K562 (cell line): ENCODE results near the gene TRIP10. TPM values are rescaled to one million over a fixed set of nuclear protein-coding genes. Genes with fewer than 3 reads are reported as not detected.
A peak's percentile ranks its signal among the peaks of the same experiment; 100 is the strongest.

Experiments
- ATAC-seq: fragments of 200-7000 bp; cut with Tn5 transposase; 3 replicates; pipeline ENCODE4 v1.9.1; 2020; ENCODE audit warnings: moderate library complexity
- BruUV-seq: library from RNA; stranded (reverse); fragments of 400-500 nt; replicated peaks from 2 replicates; lab custom pipeline; 2021; lab: Mats Ljungman, UMichigan
- CTCF ChIA-PET: fragments of 300-600 bp; formaldehyde crosslinking; extraction: SDS; loops from one replicate; lab custom pipeline; 2021; ENCODE audit warnings: low intra/inter-chr PET ratio; lab: Yijun Ruan, JAX
- POLR2A ChIA-PET: fragments of 300-600, 350-650 bp; sonication (Branson Sonifier 250); formaldehyde crosslinking; extraction: SDS; loops from one replicate; lab custom pipeline; 2021; ENCODE audit warnings: antibody characterized with exemption, inconsistent platforms; lab: Yijun Ruan, JAX
- DNase-seq, 4 experiments: peaks; one replicate each; pipeline versions ENCODE4 v3.0.0 to v3.0.0-alpha.2; 2011 to 2018; ENCODE audit warnings: low spot score in 3 of 4, mixed read lengths in 3 of 4; ENCODE audit errors: extremely low read depth in 1 of 4
- FAIRE-seq: peaks from 2 replicates; lab custom pipeline; 2011; peaks lifted over from hg19 to GRCh38; lab: Jason Lieb, UNC
- H2AFZ ChIP-seq: 2 replicates; pipeline ENCODE4 v1.6.0; 2011; ENCODE audit warnings: low read depth, low read length, control low read depth, inconsistent platforms
- H3K27ac ChIP-seq: fragments of 200-600 bp; 3 replicates; pipeline ENCODE4 v1.8.0; 2011; ENCODE audit warnings: low read depth, mild to moderate bottlenecking, control low read depth, inconsistent platforms, low read length, moderate library complexity, mixed read lengths; ENCODE audit errors: extremely low read depth
- H3K27me3 ChIP-seq, 2 experiments: fragments of 300-600 bp in 1 of 2; 2 replicates in 1 of 2; 3 replicates in 1 of 2; pipeline versions ENCODE4 v1.6.0 to v1.8.0; 2011; ENCODE audit warnings: inconsistent platforms in 2 of 2, low read length in 2 of 2, mild to moderate bottlenecking in 1 of 2, mixed read lengths in 1 of 2, moderate library complexity in 1 of 2; ENCODE audit not compliant: control insufficient read depth in 2 of 2, insufficient read depth in 2 of 2
- H3K36me3 ChIP-seq: fragments of 300-600 bp; 3 replicates; pipeline ENCODE4 v1.8.0; 2011; ENCODE audit warnings: mild to moderate bottlenecking, low read length, inconsistent platforms; ENCODE audit not compliant: control insufficient read depth, insufficient read depth
- H3K4me1 ChIP-seq, 2 experiments: fragments of 200-600 bp in 1 of 2; replicated peaks in 1 of 2; 2 replicates in 1 of 2; 3 replicates in 1 of 2; pipeline versions ENCODE4 v1.5.1 to v1.8.0; 2011; ENCODE audit warnings: inconsistent platforms in 2 of 2, low read length in 2 of 2, mild to moderate bottlenecking in 1 of 2, mixed read lengths in 1 of 2, moderate library complexity in 1 of 2; ENCODE audit not compliant: control insufficient read depth in 2 of 2, insufficient read depth in 2 of 2
- H3K4me2 ChIP-seq: 2 replicates; pipeline ENCODE4 v1.6.1; 2011; ENCODE audit warnings: low read length, control low read depth, inconsistent platforms, mixed read lengths; ENCODE audit not compliant: insufficient read depth
- H3K4me3 ChIP-seq: fragments of 200-600 bp; sonication (generic), shearing (Covaris generic); 2 replicates; pipeline ENCODE4 v1.5.1; 2016; ENCODE audit warnings: control low read depth, inconsistent platforms
- H3K79me2 ChIP-seq: fragments of 200-600 bp; 3 replicates; pipeline ENCODE4 v1.8.0; 2011; ENCODE audit warnings: low read length, inconsistent platforms; ENCODE audit not compliant: control insufficient read depth, insufficient read depth
- H3K9ac ChIP-seq, 2 experiments: 2 replicates each; pipeline versions ENCODE4 v1.6.0 to v1.6.1; 2011; ENCODE audit warnings: low read depth in 2 of 2, low read length in 2 of 2, control low read depth in 1 of 2, inconsistent platforms in 1 of 2, mild to moderate bottlenecking in 1 of 2, mixed read lengths in 1 of 2; ENCODE audit not compliant: insufficient read depth in 1 of 2
- H3K9me1 ChIP-seq: one replicate; pipeline ENCODE4 v1.6.0; 2011; ENCODE audit warnings: inconsistent platforms, mild to moderate bottlenecking, low read length, moderate library complexity; ENCODE audit not compliant: control insufficient read depth, insufficient read depth
- H3K9me3 ChIP-seq: replicated peaks from 2 replicates; pipeline ENCODE4 v1.5.1; 2011; ENCODE audit warnings: low read depth, low read length, inconsistent platforms; ENCODE audit not compliant: control insufficient read depth, insufficient read depth
- H4K20me1 ChIP-seq: replicated peaks from 2 replicates; pipeline ENCODE4 v1.6.1; 2011; ENCODE audit warnings: low read length, inconsistent platforms, mixed read lengths; ENCODE audit not compliant: control insufficient read depth, insufficient read depth
- KDM4B ChIP-seq, 2 experiments: fragments of 450-650 bp in 1 of 2; sonication (generic) in 1 of 2; IDR thresholded peaks; 2 replicates each; pipeline ENCODE4 v1.6.1; 2016 to 2017; ENCODE audit warnings: borderline replicate concordance in 2 of 2, antibody characterized with exemption in 1 of 2, low read depth in 1 of 2, mild to moderate bottlenecking in 1 of 2
- MBD1 ChIP-seq: fragments of 250-450 bp; sonication (Bioruptor Pico); IDR thresholded peaks from 2 replicates; pipeline ENCODE4 v1.8.0; 2022; ENCODE audit warnings: inconsistent platforms
- MBD2 ChIP-seq: sonication (generic); IDR thresholded peaks from 2 replicates; pipeline ENCODE4 v1.6.1; 2016; ENCODE audit warnings: low read depth, borderline replicate concordance
- MED1 ChIP-seq: sonication (generic); formaldehyde crosslinking; IDR thresholded peaks from 2 replicates; pipeline ENCODE4 v1.8.1; 2023; ENCODE audit warnings: missing genetic modification reagents, borderline replicate concordance
- MYNN ChIP-seq, 2 experiments: sonication (generic); formaldehyde crosslinking in 1 of 2; IDR thresholded peaks; 2 replicates each; pipeline versions ENCODE4 v1.5.0 to v1.6.1; 2016 to 2020; ENCODE audit warnings: antibody characterized with exemption in 1 of 2, missing genetic modification reagents in 1 of 2
- REST ChIP-seq, 2 experiments: fragments of 450-650 bp; formaldehyde crosslinking in 1 of 2; IDR thresholded peaks; 2 replicates each; pipeline versions ENCODE4 v1.4.0 to v1.6.1; 2014 to 2020; ENCODE audit warnings: mild to moderate bottlenecking in 2 of 2, borderline replicate concordance in 1 of 2, low read depth in 1 of 2
- THAP7 ChIP-seq: fragments of 250-450 bp; sonication (Bioruptor Pico); IDR thresholded peaks from 2 replicates; pipeline ENCODE4 v1.5.0; 2021
- ZNF408 ChIP-seq: fragments of 250-450 bp; sonication (Bioruptor Pico); IDR thresholded peaks from 2 replicates; pipeline ENCODE4 v1.4.0; 2020; ENCODE audit warnings: low read depth, mild to moderate bottlenecking, moderate library complexity
- ZNF583 ChIP-seq: fragments of 250-450 bp; sonication (Bioruptor Pico); IDR thresholded peaks from 2 replicates; pipeline ENCODE4 v1.4.0; 2020
- WGBS: fragments of 100-300 bp; shearing (Covaris generic); methylation state at CpG from one replicate; pipeline ENCODE4 v1.1.6; 2016; ENCODE audit warnings: low coverage, mixed read lengths; ENCODE audit not compliant: insufficient coverage; ENCODE audit errors: missing lambda C conversion rate; 5-methylcytosine and 5-hydroxymethylcytosine counted together
- in situ Hi-C: fragments of 300-500 bp; cut with MboI; formaldehyde crosslinking; loops from 4 replicates; pipeline ENCODE4 v1.15.0; 2018; ENCODE audit warnings: inconsistent platforms, mixed read lengths
- intact Hi-C: fragments of 100-400 bp; cut with micrococcal nuclease; formaldehyde crosslinking; loops from 2 replicates; pipeline ENCODE4 v1.14.2; 2022
- polyA plus RNA-seq, 8 experiments: library from polyadenylated mRNA; depleted of rRNA in 4 of 8; stranded (reverse) in 5 of 8; unstranded in 3 of 8; fragments of >200 nt; fragmentation: Nextera tagmentation in 2 of 8; fragmentation: Illumina TruSeq in 1 of 8; extraction: Ambion mirVana in 2 of 8; extraction: Trizol in 1 of 8; gene quantifications; 2 replicates each; pipeline versions ENCODE4 v1.2.1 to v1.2.3, GENCODE V29; 2011 to 2014; ENCODE audit warnings: inconsistent platforms in 1 of 8, missing spikeins in 1 of 8
- total RNA-seq, 7 experiments: library from RNA; depleted of rRNA in 6 of 7; stranded (reverse); fragments of >200 nt in 6 of 7; fragmentation: Illumina TruSeq in 2 of 7; extraction: Trizol in 2 of 7; gene quantifications; 2 replicates each; pipeline versions ENCODE4 v1.2.1 to v1.2.3, GENCODE V29; 2011 to 2021; ENCODE audit warnings: low replicate concordance in 1 of 7

TRIP10 gene
- total and polyA plus RNA-seq, 9 of the 15 experiments (the other 6 are each of a cell fraction or from before 2014, with no cell fraction given): 1.2 to 66.8 (median 36.1) TPM

- Histone ChIP-seq H4K20me1 (0 out of 2 replicates have a peak, but pooled peaks cover 5% of the 10 kb centered on the region), H3K9me1 (no peaks in the 10 kb centered on the region), H2AFZ (no peak overlapping the region), H3K27ac (no peak overlapping the region), H3K4me1 (peaks cover 0 to 23% of the 10 kb centered on the region in 2 experiments; a peak in 2 of 5 replicates), H3K9ac (no peak overlapping the region; a peak in 1 of 4 replicates), H3K4me3 (no peak overlapping the region), H3K4me2 (no peak overlapping the region), H3K79me2 (no peaks in the 10 kb centered on the region), H3K27me3 (peaks cover 7 to 32% of the 10 kb centered on the region in 2 experiments; a peak in 4 of 5 replicates), H3K9me3 (no peaks in the 10 kb centered on the region), H3K36me3 (no peaks in the 10 kb centered on the region)
- CTCF ChIA-PET: no interaction called here
- ATAC-seq: peak; percentile 78
- intact Hi-C loops: no loop called here
- in situ Hi-C loops: no loop called here
- FAIRE-seq: no peak
- WGBS: 7% methylated on average over 23 of the region's 30 CpGs
- peak in 3 of 4 experiments; percentile 35 to 44 (median 40) for DNase-seq
- no TSS peak for BruUV-seq
- POLR2A ChIA-PET: interaction anchor here (0.6 kb wide), 2 partner anchors 9 to 154 kb away, joined by 3 read pairs; no protein-coding TSS in a partner anchor
- TF ChIP-seq MYNN (IDR thresholded peaks at IDR 0.05) (no peak), MYNN (CRISPR knock-in tag; IDR thresholded peaks at IDR 0.05) (no peak), ZNF583 (CRISPR knock-in tag) (no peak), REST (IDR thresholded peaks at IDR 0.05; ENCODE audit: borderline replicate concordance) (peak; percentile 45), REST (CRISPR knock-in tag; IDR thresholded peaks at IDR 0.05; ENCODE audit: low read depth) (no peak), THAP7 (CRISPR knock-in tag) (no peak), MED1 (no peak), ZNF408 (CRISPR knock-in tag) (no peak), MBD2 (no peak), MBD1 (CRISPR knock-in tag) (no peak), KDM4B (IDR thresholded peaks at IDR 0.05; ENCODE audit: borderline replicate concordance in 2 of 2, low read depth in 1 of 2) (no peak)
These were observed 29.0 kb upstream of the TRIP10 start for GRCh38 chr19:6710273-6711077.
